ENCODE measurements around the gene ELK3.

The ELK3 gene

GRCh38 chr12:96193725-96194575 is at the start of gene ELK3:
Gene ELK3, plus strand, starts transcription at chr12:96194375.
- peak; percentile 69 for DNase-seq

GRCh38 chr12:96146747-96147146 is 47.4 kb upstream of the ELK3 start:
- DNase-seq, result no peak

- no peak for DNase-seq
These were observed 43.7 kb upstream of the ELK3 start for GRCh38 chr12:96150442-96150841.

- DNase-seq, result no peak
These were observed 42.0 kb upstream of the ELK3 start for GRCh38 chr12:96152164-96152563.

GRCh38 chr12:96153131-96153725 is 40.9 kb upstream of the ELK3 start:
- no peak for DNase-seq

GRCh38 chr12:96155181-96155580 is 39.0 kb upstream of the ELK3 start:
- no peak for DNase-seq

- DNase-seq, result no peak
These were observed 38.4 kb upstream of the ELK3 start for GRCh38 chr12:96155781-96156180.

GRCh38 chr12:96156211-96156610 is 38.0 kb upstream of the ELK3 start:
- DNase-seq, result no peak

- DNase-seq, result no peak
These were observed 36.7 kb upstream of the ELK3 start for GRCh38 chr12:96157427-96157826.

- no peak for DNase-seq
These were observed 29.0 kb upstream of the ELK3 start for GRCh38 chr12:96164951-96165811.

- no peak for DNase-seq
These were observed 27.4 kb upstream of the ELK3 start for GRCh38 chr12:96166765-96167164.

- no peak for DNase-seq
These were observed 26.7 kb upstream of the ELK3 start for GRCh38 chr12:96167492-96167891.

- DNase-seq, result no peak
These were observed 23.8 kb upstream of the ELK3 start for GRCh38 chr12:96170328-96170727.

- no peak for DNase-seq
These were observed 23.4 kb upstream of the ELK3 start for GRCh38 chr12:96170762-96171161.

- no peak for DNase-seq
These were observed 22.3 kb upstream of the ELK3 start for GRCh38 chr12:96171905-96172304.

- DNase-seq, result no peak
These were observed 21.2 kb upstream of the ELK3 start for GRCh38 chr12:96172981-96173380.

GRCh38 chr12:96176575-96176974 is 17.6 kb upstream of the ELK3 start:
- DNase-seq, result no peak

- peak; percentile 96 for DNase-seq
These were observed 17.2 kb upstream of the ELK3 start for GRCh38 chr12:96177013-96177412.

- no peak for DNase-seq
These were observed 10.3 kb upstream of the ELK3 start for GRCh38 chr12:96183734-96184370.

GRCh38 chr12:96185914-96186313 is 8.3 kb upstream of the ELK3 start:
- DNase-seq, result no peak

GRCh38 chr12:96186607-96187301 is 7.4 kb upstream of the ELK3 start:
- DNase-seq, result no peak

- DNase-seq, result no peak
These were observed 6.2 kb upstream of the ELK3 start for GRCh38 chr12:96187956-96188355.
